HAP-1 (cell line): Measurements from ENCODE around the gene ALDH1A1.

Source experiments
- DNase-seq, 2 experiments: peaks; one replicate each; pipeline ENCODE4 v3.0.0-alpha.2; 2016 to 2020; ENCODE audit warnings: low spot score in 2 of 2
- H3K27me3 ChIP-seq: fragments of 250-450 bp; sonication (Bioruptor Pico); 2 replicates; pipeline ENCODE4 v1.5.1; 2020; ENCODE audit warnings: low read depth, mild to moderate bottlenecking, moderate library complexity
- H3K36me3 ChIP-seq: fragments of 250-450 bp; sonication (Bioruptor Pico); replicated peaks from 2 replicates; pipeline ENCODE4 v1.5.1; 2020; ENCODE audit warnings: mild to moderate bottlenecking
- H3K4me1 ChIP-seq: fragments of 250-450 bp; sonication (Bioruptor Pico); 2 replicates; pipeline ENCODE4 v1.5.1; 2020; ENCODE audit warnings: mild to moderate bottlenecking
- H3K4me3 ChIP-seq: fragments of 250-450 bp; sonication (Bioruptor Pico); 2 replicates; pipeline ENCODE4 v1.5.1; 2020; ENCODE audit warnings: mild to moderate bottlenecking, moderate library complexity
- H3K9me3 ChIP-seq: fragments of 250-450 bp; sonication (Bioruptor Pico); 2 replicates; pipeline ENCODE4 v1.5.1; 2020; ENCODE audit warnings: mild to moderate bottlenecking, moderate library complexity
- in situ Hi-C: fragments of 300-500 bp; cut with MboI; formaldehyde crosslinking; loops from 3 replicates; pipeline ENCODE4 v1.14.3; 2020; ENCODE audit warnings: low sequenced_read_pairs, inconsistent platforms, mixed read lengths

The ALDH1A1 gene

DNA sequence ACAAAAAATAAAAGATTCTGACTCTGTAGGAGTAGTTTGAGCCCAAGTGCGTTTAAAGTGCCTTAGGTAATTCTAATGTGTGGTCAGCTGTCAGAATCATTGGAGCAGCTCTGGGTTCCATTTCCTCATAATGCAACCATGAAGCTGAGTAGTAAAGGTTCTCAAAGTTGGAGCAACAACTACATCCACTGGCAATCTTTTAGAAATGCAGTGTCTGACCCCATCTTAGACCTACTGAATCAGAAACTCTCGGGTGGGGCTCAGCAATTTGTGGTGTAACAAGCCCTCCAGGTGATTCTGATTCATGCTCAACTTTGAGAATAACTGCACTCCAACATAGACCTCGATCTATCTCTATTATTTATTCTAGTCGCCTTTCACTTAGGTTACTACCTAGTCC is 7.6 kb upstream of the ALDH1A1 start:
- no peak for DNase-seq
- H3K9me3 ChIP-seq = no peaks in the 10 kb centered on the region
- H3K27me3 ChIP-seq = 0 out of 2 replicates have a peak, but pooled peaks cover 2% of the 10 kb centered on the region
- in situ Hi-C loops = no loop called here
- peaks cover 3% of the 10 kb centered on the region for H3K4me1 ChIP-seq
- H3K36me3 ChIP-seq = no peaks in the 10 kb centered on the region
- H3K4me3 ChIP-seq = no peak overlapping the region

DNA sequence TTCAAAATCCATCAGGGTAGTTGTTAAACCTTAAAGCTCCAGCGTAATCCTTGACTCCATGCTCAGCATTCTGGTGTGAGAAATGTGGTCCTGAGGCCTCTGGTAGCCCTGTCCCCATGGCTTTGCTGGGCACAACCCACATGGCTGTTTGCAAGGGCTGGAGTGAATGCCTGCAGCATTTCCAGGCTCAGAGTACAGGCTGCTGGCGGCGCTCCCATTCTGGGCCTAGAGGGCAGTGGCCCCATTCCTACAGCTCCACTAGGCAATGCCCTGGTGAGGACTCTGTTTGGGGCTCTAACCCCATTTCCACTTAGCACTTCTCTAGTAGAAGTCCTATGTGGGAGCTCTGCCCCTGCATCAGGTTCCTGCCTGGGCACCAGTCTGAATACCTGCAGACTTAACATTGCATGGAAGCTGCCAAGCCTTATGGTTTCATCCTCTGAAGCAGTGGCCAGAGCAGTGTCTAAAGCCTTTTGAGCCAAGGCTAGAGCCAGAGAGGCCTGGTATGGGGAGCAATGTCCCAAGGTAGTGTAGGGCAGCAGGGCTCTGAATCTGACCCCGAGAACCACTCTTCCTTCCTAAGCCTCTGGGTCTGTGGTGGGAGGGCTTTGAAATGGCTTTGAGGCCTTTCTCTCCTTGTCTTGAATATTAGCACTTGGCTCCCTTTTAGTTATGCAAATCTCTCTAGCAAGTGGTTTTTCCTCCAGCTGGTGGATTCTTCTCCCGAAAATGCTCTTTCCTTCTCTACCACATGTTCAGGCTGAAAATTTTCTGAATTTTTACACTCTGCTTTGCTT is 5.8 kb upstream of the ALDH1A1 start:
- DNase-seq = no peak
- in situ Hi-C loops = no loop called here

DNA sequence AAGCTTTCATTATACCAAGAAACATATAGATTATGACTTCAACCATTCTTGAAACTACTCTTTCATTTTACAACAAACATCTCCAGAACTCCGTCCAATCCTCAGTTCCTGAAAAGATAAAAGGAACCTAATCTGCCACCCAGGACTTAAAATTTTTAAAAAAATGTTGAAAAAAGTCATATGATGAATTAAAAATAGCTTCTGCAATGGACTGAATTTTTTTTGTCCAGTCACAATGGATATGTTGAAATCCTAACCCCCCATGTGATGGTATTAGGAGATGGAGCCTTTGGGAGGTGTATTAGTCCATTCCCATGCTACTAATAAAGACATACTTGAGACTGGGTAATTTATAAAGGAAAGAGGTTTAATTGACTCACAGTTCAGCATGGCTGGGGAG is 2.7 kb upstream of the ALDH1A1 start:
- Histone ChIP-seq H3K36me3 (no peaks in the 10 kb centered on the region), H3K9me3 (no peaks in the 10 kb centered on the region), H3K4me1 (peaks cover 3% of the 10 kb centered on the region), H3K27me3 (peaks cover 10% of the 10 kb centered on the region; the same call in 1 of the 2 replicates), H3K4me3 (no peak overlapping the region)
- no peak for DNase-seq
- in situ Hi-C loops = no loop called here

More for the DNA sequence above, 5.8 kb upstream of the ALDH1A1 start:
- H3K27me3 ChIP-seq = 0 out of 2 replicates have a peak, but pooled peaks cover 3% of the 10 kb centered on the region
- H3K4me1 ChIP-seq = peaks cover 3% of the 10 kb centered on the region
- H3K4me3 ChIP-seq = no peak overlapping the region
- no peaks in the 10 kb centered on the region for H3K9me3 ChIP-seq
- H3K36me3 ChIP-seq = no peaks in the 10 kb centered on the region

DNA sequence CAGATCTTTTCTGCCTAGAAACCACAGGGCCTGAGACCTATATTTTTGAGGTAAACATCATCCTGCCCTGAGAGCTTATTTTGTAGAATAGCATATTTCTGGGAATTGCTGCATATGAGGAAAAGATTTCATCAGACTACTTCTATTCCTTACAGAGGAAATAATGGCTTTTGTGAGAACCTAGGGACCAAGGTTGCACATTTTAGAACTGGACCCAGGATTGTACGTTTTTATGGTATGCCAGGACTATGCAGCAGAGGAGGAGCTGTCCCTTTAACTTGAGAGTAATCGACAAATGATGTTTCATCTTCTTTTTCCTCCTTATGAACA is 2.2 kb upstream of the ALDH1A1 start:
- Histone ChIP-seq H3K27me3 (peaks cover 10% of the 10 kb centered on the region; the same call in 1 of the 2 replicates), H3K4me3 (no peak overlapping the region), H3K4me1 (peaks cover 3% of the 10 kb centered on the region), H3K9me3 (no peaks in the 10 kb centered on the region), H3K36me3 (no peaks in the 10 kb centered on the region)
- in situ Hi-C loops = no loop called here
- DNase-seq = no peak

DNA sequence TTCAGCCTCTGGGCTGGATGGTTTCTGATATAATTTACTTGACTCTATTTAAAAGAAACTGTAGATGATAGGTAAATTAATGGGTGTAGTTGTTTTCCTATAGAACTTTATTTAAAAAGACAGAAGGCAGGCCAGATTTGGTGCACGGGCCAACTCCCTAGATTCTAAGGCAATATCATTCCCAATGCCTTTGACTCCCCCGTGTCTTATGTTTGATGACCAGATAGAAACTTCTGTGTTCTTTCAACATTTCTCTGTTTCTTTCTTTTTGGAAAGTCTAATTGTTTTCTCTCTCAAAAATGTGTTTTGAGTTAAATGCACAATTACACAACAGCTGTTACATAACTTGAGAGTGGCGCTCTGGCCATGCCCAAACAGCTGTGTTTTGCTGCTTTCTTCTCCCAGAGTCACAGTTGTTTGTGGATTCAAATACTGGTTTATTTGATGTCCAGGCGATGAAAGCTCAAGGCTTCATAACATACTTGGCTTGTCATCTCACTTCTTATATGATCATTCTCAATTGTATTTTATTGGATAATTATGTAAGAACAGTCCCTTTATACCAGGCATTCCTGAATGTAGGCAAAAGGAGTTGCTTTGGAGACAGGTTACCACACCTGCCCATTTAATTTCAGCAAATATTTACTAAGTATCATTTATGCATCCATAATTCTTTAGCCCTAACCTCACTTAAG is 1.7 kb upstream of the ALDH1A1 start:
- Histone ChIP-seq H3K27me3 (peaks cover 10% of the 10 kb centered on the region; the same call in 1 of the 2 replicates), H3K4me1 (peaks cover 3% of the 10 kb centered on the region), H3K36me3 (no peaks in the 10 kb centered on the region), H3K9me3 (no peaks in the 10 kb centered on the region), H3K4me3 (no peak overlapping the region)
- no peak for DNase-seq
- in situ Hi-C loops = no loop called here

DNA sequence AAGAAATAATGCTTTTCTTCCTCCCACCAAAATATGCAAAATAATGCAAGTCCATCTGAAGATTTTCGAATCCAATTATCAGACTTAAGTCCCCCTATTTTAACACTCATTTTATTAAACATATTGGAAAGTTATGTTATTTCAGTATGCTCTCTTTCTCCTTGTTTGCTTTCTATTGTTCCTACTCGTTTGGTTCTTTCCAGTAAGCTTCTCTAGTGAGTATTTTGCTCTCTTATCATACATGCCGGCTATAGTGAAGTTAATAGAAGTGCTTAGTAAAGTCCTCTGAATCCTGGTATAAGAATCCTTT is 517 bp downstream of the ALDH1A1 start:
- H3K9me3 ChIP-seq = no peaks in the 10 kb centered on the region
- in situ Hi-C loops = no loop called here
- H3K4me3 ChIP-seq = no peak overlapping the region
- no peaks in the 10 kb centered on the region for H3K36me3 ChIP-seq
- peaks cover 23% of the 10 kb centered on the region for H3K27me3 ChIP-seq
- no peaks in the 10 kb centered on the region for H3K4me1 ChIP-seq
- DNase-seq = no peak

DNA sequence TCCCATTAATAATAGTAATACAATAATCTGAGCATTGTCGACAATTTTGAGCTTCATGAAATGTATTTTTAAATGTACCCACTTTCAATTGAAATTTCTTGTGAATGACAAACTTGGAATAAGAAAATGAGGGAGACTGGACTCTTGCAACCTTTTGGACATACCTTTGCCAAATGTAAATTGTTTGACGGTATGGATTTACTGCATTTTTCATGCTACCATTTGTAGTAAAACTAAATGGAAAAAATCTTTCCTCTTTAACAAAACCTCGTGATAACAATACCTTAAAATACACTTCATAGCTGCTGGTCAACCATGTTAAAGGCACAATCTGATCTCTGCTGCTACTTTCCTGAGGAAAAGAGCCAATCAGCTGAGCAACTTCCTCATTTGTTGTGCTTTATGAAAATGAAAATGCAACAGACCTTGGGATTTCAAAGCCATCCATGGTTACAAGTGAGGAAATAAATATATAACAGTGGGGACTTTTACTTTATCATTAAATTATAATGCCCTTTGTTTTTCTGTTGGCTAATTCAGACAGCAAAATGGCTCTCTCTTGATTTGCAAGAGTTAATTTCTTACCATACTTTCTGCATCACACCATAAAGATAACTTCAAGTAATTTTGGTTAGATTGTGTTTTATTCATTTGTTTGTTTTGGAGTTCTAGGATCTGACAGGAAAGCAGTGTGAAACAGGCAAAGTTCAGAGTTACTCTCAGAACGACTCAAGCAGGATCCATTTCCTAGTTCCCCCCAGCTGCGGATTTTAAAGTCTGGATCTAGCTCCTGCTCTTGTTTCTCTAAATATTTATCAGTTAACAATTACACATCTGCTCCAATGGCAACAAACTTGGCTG is 1.1 kb downstream of the ALDH1A1 start:
- H3K9me3 ChIP-seq = no peaks in the 10 kb centered on the region
- in situ Hi-C loops = no loop called here
- no peaks in the 10 kb centered on the region for H3K36me3 ChIP-seq
- no peaks in the 10 kb centered on the region for H3K4me1 ChIP-seq
- H3K4me3 ChIP-seq = no peak overlapping the region
- H3K27me3 ChIP-seq = peaks cover 27% of the 10 kb centered on the region
- DNase-seq = no peak

DNA sequence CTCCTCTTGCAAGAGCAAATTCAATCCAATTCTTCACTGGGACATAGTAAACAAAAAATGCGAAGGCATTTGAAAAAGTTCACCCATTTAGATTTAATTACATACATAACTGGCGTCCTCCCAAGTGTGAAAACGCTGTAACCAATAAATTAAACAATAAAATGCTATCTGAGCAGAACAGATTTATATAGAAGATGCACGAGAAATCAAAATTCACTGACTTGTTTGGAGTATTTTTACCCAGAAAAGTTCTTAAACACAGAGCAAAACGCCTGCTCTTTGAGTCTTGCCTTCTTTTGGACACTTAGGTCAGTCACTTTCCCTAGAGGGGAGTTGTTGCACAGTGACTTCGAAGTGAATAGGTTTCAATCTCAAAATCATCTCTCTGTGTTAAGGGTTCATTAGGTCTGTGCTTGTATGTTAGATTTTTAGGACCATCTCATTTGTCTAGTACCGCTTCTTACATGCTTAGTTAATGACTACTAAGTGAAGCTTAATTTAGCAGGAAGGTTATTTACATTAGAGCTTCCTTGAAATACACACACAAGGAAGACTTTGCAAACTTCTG is 1.9 kb downstream of the ALDH1A1 start:
- no peaks in the 10 kb centered on the region for H3K9me3 ChIP-seq
- H3K4me3 ChIP-seq = no peak overlapping the region
- DNase-seq = no peak
- peaks cover 27% of the 10 kb centered on the region for H3K27me3 ChIP-seq
- in situ Hi-C loops = no loop called here
- H3K4me1 ChIP-seq = no peaks in the 10 kb centered on the region
- no peaks in the 10 kb centered on the region for H3K36me3 ChIP-seq

DNA sequence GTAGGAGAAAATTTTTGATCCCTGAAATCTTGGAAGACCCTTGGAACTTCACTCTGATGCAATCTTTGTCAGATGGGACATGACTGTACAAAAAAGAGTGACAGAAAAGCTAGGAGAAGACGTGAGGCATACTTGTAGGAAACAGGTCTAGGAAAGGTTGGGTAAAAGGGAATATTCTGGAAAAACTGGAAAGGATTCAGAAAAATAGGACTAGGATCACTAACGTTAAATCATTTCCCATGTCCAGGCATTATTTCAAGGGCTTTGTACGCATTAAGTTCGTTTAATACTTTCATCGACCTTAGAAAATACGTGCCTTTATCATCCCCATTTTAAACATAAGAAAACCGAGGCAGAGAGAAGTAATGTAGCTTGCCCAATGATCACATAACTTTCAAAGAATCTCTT is 2.9 kb downstream of the ALDH1A1 start:
- no peak for DNase-seq
- Histone ChIP-seq H3K4me1 (no peaks in the 10 kb centered on the region), H3K4me3 (no peak overlapping the region)

DNA sequence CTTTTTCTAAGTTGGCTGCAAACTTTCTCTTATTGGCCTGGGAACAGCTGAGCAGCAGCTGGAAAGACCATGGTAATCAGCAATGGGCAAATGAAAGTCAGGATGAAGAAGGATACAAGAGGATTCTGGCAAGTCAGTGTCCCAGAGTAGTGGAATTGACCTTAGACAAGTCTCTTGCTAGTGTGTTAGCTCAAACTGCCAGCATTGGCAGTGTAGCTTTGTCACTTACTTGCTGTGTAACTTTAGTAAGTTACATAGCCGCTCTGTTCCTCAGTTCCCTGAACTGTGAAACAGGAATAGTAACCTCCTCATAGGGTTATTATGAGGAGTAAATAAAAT is 3.6 kb downstream of the ALDH1A1 start:
- no peak for DNase-seq
- peaks cover 29% of the 10 kb centered on the region for H3K27me3 ChIP-seq
- in situ Hi-C loops = no loop called here
- H3K4me3 ChIP-seq = no peak overlapping the region
- H3K9me3 ChIP-seq = no peaks in the 10 kb centered on the region
- no peaks in the 10 kb centered on the region for H3K36me3 ChIP-seq
- H3K4me1 ChIP-seq = no peaks in the 10 kb centered on the region

More for the DNA sequence above, 2.9 kb downstream of the ALDH1A1 start:
- Histone ChIP-seq H3K9me3 (no peaks in the 10 kb centered on the region), H3K27me3 (peaks cover 27% of the 10 kb centered on the region), H3K36me3 (no peaks in the 10 kb centered on the region)
- in situ Hi-C loops = no loop called here

DNA sequence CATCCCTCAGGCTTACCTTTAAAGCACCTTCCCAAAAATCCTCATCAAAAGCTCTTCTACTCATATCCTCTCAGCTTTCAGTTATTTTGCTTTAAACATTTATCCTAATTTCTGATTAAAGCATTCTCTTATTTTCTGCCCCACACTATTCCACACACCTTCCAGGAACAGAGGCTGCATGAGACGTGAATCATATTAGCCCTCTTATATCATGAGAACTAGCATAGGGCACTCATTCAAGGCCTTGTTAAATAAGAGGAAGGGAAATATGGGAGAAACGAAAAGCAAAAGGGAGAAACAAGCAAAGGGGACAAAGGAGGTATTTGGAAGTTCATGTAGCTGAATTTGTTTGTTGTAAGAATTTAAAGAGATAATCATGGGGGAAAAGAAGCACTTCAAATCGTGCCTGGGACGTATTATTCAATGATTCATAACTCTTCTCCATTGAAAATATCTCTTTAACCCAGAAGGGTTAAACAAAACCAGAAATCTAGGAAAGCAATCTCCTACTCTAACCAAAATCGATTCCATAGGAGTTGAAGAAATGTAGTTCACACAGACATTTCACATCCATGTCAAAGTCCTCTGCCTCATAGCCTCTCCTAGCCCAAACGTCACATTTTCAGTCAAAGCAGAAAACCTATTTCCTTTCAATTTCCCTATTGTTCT is 4.1 kb downstream of the ALDH1A1 start:
- in situ Hi-C loops = no loop called here
- no peak for DNase-seq
- Histone ChIP-seq H3K36me3 (no peaks in the 10 kb centered on the region), H3K27me3 (peaks cover 31% of the 10 kb centered on the region), H3K4me3 (no peak overlapping the region), H3K4me1 (no peaks in the 10 kb centered on the region), H3K9me3 (no peaks in the 10 kb centered on the region)

DNA sequence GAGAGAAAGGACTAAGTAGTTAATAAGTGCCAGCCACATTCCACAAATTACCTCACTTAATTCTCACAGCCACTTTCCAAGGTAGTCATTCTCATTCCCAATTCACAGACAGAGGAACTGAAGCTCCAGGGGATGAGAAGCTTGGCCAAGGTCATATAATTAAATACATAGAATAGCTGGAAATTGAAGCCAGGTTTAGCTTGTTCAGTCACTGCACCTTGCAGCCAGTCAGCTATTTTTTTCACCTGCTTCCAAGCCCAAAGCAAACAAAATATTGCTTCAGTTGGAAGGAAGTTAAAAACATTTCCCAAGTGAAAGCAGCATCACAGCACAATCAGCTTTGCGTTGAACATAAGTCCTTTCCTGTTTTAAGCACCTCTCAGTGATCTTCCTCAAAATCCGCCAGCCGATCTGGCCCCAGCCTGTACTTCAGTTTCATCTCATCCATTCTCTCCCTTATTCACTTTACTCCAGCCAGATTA is 4.8 kb downstream of the ALDH1A1 start:
- in situ Hi-C loops = no loop called here
- H3K36me3 ChIP-seq = no peaks in the 10 kb centered on the region
- no peaks in the 10 kb centered on the region for H3K9me3 ChIP-seq
- no peaks in the 10 kb centered on the region for H3K4me1 ChIP-seq
- no peak overlapping the region for H3K4me3 ChIP-seq
- DNase-seq = no peak
- peaks cover 29% of the 10 kb centered on the region for H3K27me3 ChIP-seq

DNA sequence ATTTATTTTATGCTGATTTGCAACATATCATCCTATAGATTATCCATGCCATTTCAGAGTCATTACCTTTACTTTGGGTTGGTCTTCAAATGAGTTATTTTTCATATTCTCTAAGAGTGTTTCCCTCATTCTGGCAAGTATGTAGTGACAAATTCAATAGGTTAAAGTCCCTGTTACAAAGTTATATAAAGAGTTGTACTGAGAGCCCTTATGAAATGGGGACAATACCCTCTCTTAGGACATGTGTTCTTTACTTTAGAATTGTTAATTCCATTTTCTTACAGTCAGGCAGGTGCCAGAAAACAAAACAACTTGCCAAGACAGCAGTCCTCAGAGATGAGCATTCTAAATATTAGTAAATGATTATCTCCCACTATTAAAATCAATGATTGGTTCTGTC is 6.0 kb downstream of the ALDH1A1 start:
- in situ Hi-C loops = no loop called here
- Histone ChIP-seq H3K4me3 (no peak overlapping the region), H3K9me3 (no peaks in the 10 kb centered on the region), H3K36me3 (no peaks in the 10 kb centered on the region), H3K4me1 (no peaks in the 10 kb centered on the region), H3K27me3 (peaks cover 28% of the 10 kb centered on the region)
- DNase-seq = no peak
